ENCODE data around the gene TSPAN9.

The TSPAN9 gene

DNA sequence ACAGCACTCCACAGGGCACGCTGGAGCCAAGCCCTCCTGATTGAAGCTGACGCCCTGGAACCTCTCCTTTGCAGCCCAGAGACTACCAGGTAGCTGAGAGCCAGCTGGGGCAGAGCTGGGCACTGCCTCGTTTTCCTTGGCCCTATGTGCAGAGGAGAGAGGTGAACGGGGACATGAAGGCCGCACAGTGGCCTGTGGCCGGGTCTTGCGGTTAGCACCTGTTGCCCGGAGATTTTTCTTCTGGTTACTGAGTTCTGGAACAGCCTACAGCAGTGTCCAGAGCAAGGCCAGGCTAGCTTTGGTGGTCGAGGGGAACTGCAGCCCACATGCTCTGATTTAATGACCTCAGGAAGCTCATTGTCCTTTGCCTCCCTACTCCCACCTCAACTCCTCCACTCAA lies 212.5 kb downstream of the TSPAN9 start:
- no peak overlapping the region for H3K27ac Mint-ChIP-seq
- H3K9me3 Mint-ChIP-seq: no peaks in the 10 kb centered on the region
- H3K27me3 Mint-ChIP-seq (ENCODE audit: low read depth): peaks cover 5% of the 10 kb centered on the region
- H3K36me3 Mint-ChIP-seq (ENCODE audit: low read depth): peaks cover 3% of the 10 kb centered on the region
- peaks cover 7% of the 10 kb centered on the region for H3K4me1 Mint-ChIP-seq
- H3K4me3 Mint-ChIP-seq: no peak overlapping the region
- TF ChIP-seq, protein P1, sequence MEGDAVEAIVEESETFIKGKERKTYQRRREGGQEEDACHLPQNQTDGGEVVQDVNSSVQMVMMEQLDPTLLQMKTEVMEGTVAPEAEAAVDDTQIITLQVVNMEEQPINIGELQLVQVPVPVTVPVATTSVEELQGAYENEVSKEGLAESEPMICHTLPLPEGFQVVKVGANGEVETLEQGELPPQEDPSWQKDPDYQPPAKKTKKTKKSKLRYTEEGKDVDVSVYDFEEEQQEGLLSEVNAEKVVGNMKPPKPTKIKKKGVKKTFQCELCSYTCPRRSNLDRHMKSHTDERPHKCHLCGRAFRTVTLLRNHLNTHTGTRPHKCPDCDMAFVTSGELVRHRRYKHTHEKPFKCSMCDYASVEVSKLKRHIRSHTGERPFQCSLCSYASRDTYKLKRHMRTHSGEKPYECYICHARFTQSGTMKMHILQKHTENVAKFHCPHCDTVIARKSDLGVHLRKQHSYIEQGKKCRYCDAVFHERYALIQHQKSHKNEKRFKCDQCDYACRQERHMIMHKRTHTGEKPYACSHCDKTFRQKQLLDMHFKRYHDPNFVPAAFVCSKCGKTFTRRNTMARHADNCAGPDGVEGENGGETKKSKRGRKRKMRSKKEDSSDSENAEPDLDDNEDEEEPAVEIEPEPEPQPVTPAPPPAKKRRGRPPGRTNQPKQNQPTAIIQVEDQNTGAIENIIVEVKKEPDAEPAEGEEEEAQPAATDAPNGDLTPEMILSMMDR (IDR thresholded peaks at IDR 0.05; ENCODE audit: unreplicated experiment in 3 of 3): no peak

DNA sequence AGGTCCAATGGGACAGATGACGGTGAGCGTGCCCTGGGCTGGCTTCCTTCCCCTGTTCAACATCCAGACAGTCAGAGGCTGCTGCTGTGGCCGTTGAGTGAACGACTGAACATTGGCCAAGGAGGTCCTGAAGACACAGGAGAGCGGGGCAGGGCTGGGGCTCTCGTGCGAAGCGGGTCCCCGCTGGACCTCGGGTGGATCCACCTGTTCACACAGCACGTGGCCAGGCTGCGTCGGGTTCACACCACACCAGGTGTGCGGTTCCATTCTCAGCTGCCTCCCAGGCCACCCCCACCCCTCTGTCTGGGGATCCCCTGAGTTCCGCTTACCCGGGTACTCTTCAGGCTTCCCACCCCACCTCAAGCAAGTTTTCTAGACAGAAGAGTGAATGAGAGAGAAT lies 214.8 kb downstream of the TSPAN9 start:
- Mint-ChIP-seq H3K27me3 (ENCODE audit: low read depth) (peaks cover 5% of the 10 kb centered on the region), H3K4me1 (peaks cover 12% of the 10 kb centered on the region), H3K36me3 (ENCODE audit: low read depth) (no peaks in the 10 kb centered on the region), H3K27ac (no peak overlapping the region), H3K9me3 (no peaks in the 10 kb centered on the region), H3K4me3 (no peak overlapping the region)
- TF ChIP-seq, protein P1 (IDR thresholded peaks at IDR 0.05; ENCODE audit: unreplicated experiment in 3 of 3): no peak

DNA sequence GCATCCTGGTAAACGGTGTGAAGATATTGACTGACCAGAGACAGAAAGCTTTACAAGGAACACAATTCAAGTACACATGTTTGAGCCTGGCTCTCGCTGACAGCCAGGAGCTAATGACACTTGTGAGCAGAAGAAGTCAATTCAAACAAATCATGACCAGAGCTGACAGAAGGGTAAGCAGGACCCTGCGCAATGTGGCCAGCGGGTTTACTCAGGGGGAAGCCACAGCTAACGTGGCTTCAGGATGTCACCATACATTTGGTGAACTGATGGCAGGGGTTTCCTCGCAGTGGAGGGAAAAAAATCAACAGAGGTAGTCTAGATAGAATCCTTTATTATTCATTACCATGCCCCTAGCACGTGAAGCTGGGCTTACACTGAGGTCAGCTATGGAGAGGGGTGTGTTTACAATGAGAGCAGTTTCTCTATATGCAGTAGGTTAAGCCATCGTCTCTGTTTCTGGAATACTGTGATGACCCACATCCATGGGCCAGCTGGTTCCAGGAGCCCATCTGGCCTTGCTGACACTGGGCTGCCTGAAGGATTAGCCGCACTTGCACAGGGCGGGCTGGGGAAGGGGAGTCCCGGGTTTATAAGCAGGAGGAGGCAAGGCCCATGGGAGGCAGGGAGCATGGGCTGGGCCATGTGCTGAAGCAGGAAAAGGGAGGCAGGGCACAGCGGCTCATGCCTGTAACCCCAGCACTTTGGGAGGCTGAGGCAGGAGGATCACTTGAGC lies 215.7 kb downstream of the TSPAN9 start:
- Mint-ChIP-seq H3K4me3 (no peak overlapping the region), H3K9me3 (no peaks in the 10 kb centered on the region), H3K36me3 (ENCODE audit: low read depth) (no peaks in the 10 kb centered on the region), H3K4me1 (peaks cover 12% of the 10 kb centered on the region), H3K27ac (no peak overlapping the region), H3K27me3 (ENCODE audit: low read depth) (peaks cover 5% of the 10 kb centered on the region)
- TF ChIP-seq, protein P1 (IDR thresholded peaks at IDR 0.05; ENCODE audit: unreplicated experiment in 3 of 3): no peak

DNA sequence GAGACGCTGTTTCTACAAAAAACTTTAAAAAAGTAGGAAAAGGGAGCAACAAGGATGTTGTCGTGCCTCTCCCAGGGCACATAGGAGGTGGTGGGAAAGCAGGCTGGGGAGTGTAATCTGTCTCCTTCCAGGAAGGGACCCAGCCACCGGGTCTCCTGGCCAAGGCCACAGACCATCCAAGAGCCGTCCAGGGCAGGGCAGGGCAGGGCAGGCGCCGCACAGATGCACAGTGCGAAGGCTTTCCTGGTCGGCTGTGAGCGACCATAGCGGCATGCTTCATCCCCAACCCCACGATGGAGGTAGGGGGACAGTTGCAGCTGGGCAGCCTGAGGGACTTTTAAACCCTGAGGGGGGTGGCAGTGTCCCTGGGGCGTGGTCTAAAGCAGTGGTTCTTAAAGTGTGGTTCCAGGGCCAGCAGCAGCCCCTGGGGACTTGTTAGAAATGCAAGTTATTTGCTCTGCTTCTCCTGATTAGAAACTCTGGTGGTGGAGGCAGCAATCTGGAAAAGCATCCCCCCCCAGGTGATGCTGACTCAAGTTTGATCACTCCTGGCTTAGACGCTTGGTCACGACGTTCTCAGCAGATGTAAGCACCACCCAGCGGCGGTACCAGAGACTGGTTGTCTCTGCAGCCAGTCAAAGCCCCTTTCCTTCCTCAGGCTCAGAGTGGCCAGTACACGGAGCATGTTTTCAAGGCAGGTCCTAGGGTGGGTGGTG lies 216.4 kb downstream of the TSPAN9 start:
- Mint-ChIP-seq H3K4me3 (no peak overlapping the region), H3K27me3 (ENCODE audit: low read depth) (peaks cover 10% of the 10 kb centered on the region), H3K9me3 (no peaks in the 10 kb centered on the region), H3K4me1 (peaks cover 12% of the 10 kb centered on the region), H3K36me3 (ENCODE audit: low read depth) (no peaks in the 10 kb centered on the region), H3K27ac (peak overlapping the region in 1 of 3 experiments; percentile 45)
- TF ChIP-seq, protein P1 (IDR thresholded peaks at IDR 0.05; ENCODE audit: unreplicated experiment in 3 of 3): no peak

DNA sequence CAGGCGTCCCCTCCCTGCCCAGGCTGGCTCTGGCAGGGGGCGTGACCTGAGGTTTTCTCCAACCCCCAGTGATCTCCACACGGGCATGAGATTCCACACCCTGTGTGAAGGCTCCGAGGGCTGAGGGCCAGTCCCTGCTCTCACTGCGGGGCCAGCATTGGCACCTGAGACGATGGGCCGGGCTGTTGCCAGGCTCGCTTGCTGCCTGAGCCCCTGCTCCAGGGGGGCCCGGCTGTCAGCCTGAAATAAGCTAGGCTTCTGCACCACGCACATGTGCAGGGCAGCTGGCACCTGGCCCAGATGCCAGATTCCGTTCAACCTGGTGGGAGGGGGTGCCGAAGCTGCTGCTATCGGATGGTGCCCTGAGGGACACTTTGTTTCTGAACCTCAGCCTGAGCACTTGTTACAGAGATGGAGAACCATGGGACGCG lies 217.3 kb downstream of the TSPAN9 start:
- no peaks in the 10 kb centered on the region for H3K9me3 Mint-ChIP-seq

More for the DNA sequence above, 217.3 kb downstream of the TSPAN9 start:
- peaks cover 12% of the 10 kb centered on the region for H3K4me1 Mint-ChIP-seq
- TF ChIP-seq, protein P1 (IDR thresholded peaks at IDR 0.05; ENCODE audit: unreplicated experiment in 3 of 3): no peak
- H3K4me3 Mint-ChIP-seq: no peak overlapping the region
- H3K27me3 Mint-ChIP-seq (ENCODE audit: low read depth): peaks cover 12% of the 10 kb centered on the region
- H3K27ac Mint-ChIP-seq: no peak overlapping the region
- no peaks in the 10 kb centered on the region for H3K36me3 Mint-ChIP-seq (ENCODE audit: low read depth)
